OCI-LY1 (cell line): ENCODE measurements around the gene SERPINB5.
"Not testable (repeated sequence)": the region's sequence is repeated elsewhere in the genome, so short reads cannot be mapped to it uniquely, and the experiment has no call there.

Experiments used
- H2AFZ ChIP-seq: fragments of 200-600 bp; sonication (generic), shearing (Covaris generic); 2 replicates; pipeline ENCODE4 v1.6.0; 2014; ENCODE audit warnings: antibody characterized with exemption, mild to moderate bottlenecking, low read length
- H3F3A ChIP-seq: fragments of 200-600 bp; sonication (generic), shearing (Covaris generic); 2 replicates; pipeline ENCODE4 v1.6.0; 2014; ENCODE audit warnings: mild to moderate bottlenecking, antibody characterized with exemption, low read length, moderate library complexity; ENCODE audit not compliant: insufficient read depth
- H3K27ac ChIP-seq: fragments of 200-600 bp; sonication (generic); 2 replicates; pipeline ENCODE4 v1.5.1; 2014; ENCODE audit warnings: low read length, mixed run types, mild to moderate bottlenecking, low read depth; ENCODE audit not compliant: poor library complexity, severe bottlenecking
- H3K27me3 ChIP-seq: fragments of 200-600 bp; sonication (generic); 2 replicates; pipeline ENCODE4 v1.6.0; 2014; ENCODE audit warnings: antibody characterized with exemption, mild to moderate bottlenecking, low read length, moderate library complexity; ENCODE audit not compliant: insufficient read depth
- H3K36me3 ChIP-seq: fragments of 200-600 bp; sonication (generic); 2 replicates; pipeline ENCODE4 v1.6.1; 2014; ENCODE audit warnings: mild to moderate bottlenecking, antibody characterized with exemption, low read length, moderate library complexity, mixed read lengths; ENCODE audit not compliant: insufficient read depth
- H3K4me1 ChIP-seq: fragments of 200-600 bp; sonication (generic); 2 replicates; pipeline ENCODE4 v1.5.1; 2014; ENCODE audit warnings: mild to moderate bottlenecking, low read length, moderate library complexity; ENCODE audit not compliant: insufficient read depth, severe bottlenecking
- H3K4me2 ChIP-seq: fragments of 200-600 bp; sonication (generic), shearing (Covaris generic); 2 replicates; pipeline ENCODE4 v1.6.1; 2014; ENCODE audit warnings: low read length
- H3K4me3 ChIP-seq: fragments of 200-600 bp; sonication (generic); 2 replicates; pipeline ENCODE4 v1.5.1; 2014; ENCODE audit warnings: low read length, low read depth, mild to moderate bottlenecking, mixed read lengths; ENCODE audit not compliant: poor library complexity, severe bottlenecking
- H3K79me2 ChIP-seq: fragments of 200-600 bp; shearing (Covaris generic); 2 replicates; pipeline ENCODE4 v1.6.1; 2016; ENCODE audit warnings: mixed run types, low read length, mixed read lengths; ENCODE audit not compliant: insufficient read depth
- H3K9ac ChIP-seq: fragments of 200-600 bp; sonication (generic), shearing (Covaris generic); 2 replicates; pipeline ENCODE4 v1.6.1; 2014; ENCODE audit warnings: mild to moderate bottlenecking, low read length, mixed read lengths
- H3K9me2 ChIP-seq: fragments of 200-600 bp; sonication (generic), shearing (Covaris generic); 2 replicates; pipeline ENCODE4 v1.6.1; 2014; ENCODE audit warnings: low read depth, mild to moderate bottlenecking, low read length, mixed read lengths
- H3K9me3 ChIP-seq: fragments of 200-600 bp; shearing (Covaris generic); 2 replicates; pipeline ENCODE4 v1.6.1; 2014; ENCODE audit warnings: low read length, mixed read lengths
- H4K20me1 ChIP-seq: fragments of 200-600 bp; sonication (generic), shearing (Covaris generic); 2 replicates; pipeline ENCODE4 v1.6.0; 2016; ENCODE audit warnings: mild to moderate bottlenecking, low read length; ENCODE audit not compliant: insufficient read depth
- EZH2 ChIP-seq: fragments of 200-600 bp; sonication (generic), shearing (Covaris generic); IDR thresholded peaks from 2 replicates; pipeline ENCODE4 v1.8.0; 2017; ENCODE audit warnings: borderline replicate concordance, mixed run types, mild to moderate bottlenecking, antibody characterized with exemption, low read length, moderate library complexity, mixed read lengths
- TF ChIP-seq, protein P1 (sequence below): fragments of 200-600 bp; sonication (generic), shearing (Covaris generic); IDR thresholded peaks from 2 replicates; pipeline ENCODE4 v1.5.1; 2017; ENCODE audit warnings: mild to moderate bottlenecking, antibody characterized with exemption, low read length, moderate library complexity, mixed read lengths

The SERPINB5 gene

DNA sequence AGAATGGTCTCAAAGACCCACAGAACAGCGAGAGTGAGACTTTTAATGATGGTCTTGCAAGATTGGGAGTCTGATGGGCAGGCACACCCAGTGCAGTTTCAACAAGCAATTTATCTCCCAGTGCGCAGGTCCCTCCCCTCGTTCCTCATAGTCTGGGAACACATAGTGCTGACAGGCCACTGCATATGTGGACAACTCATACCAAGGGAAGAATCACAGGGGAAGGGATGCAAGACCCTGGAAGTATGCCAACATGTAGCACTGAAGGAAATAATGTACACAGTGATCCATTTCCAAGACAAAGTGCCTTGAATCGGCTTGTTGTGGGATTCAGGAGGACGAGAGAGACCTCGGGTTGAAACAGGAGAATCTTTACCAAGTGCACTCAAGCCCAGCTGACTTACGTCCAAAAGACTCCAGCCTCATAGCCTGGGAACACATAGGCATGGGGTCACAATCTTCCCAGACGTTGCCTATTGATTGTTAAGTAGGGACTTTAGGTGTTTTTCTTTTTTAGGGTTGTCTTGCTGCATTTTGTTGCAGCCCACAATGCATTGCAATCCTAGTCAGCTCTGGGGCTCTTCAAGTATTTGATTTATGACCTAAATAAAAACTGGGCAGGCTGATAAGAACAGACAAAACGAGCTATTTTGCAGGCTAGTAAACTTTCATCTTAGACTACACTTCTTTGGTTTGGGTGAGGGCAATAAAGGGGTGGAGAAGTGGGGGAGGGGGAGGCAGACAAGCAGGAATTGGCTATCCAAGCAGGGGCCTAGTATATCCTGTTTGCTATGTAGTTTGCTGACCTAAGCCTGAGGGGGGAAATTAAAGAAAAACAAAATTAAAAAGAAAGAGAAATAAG is 24.7 kb upstream of the SERPINB5 start:
- no peak overlapping the region for H3K27ac ChIP-seq

DNA sequence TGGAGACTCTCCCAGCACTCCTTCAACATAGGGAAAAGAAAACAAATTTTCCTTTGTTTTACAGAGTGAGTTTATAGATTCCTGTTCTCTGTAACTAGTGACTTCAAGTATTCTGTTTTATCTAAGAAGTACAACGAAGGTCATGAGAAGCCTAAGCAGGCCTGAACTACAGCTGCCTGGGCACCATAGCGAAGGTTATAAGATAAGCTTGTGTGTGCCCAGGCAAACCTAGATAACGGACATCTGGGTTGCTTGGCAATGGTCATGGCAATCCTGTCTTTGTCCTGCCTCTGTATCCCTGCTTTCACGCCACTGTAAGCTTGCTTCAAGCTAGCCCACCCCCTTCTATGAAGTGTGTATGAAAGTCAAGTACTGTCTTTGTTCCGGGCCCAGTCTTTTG is 24.0 kb upstream of the SERPINB5 start:
- H3K9ac ChIP-seq, H3K4me2 ChIP-seq, H3F3A ChIP-seq, H3K4me3 ChIP-seq, H3K27ac ChIP-seq, H3K9me3 ChIP-seq, H3K9me2 ChIP-seq, H4K20me1 ChIP-seq, H3K79me2 ChIP-seq, H2AFZ ChIP-seq, H3K4me1 ChIP-seq, H3K27me3 ChIP-seq, H3K36me3 ChIP-seq: not testable (repeated sequence)

More for the DNA sequence above, 24.7 kb upstream of the SERPINB5 start:
- Histone ChIP-seq H3K9ac (no peak overlapping the region), H3F3A (no peaks in the 10 kb centered on the region), H3K36me3 (no peaks in the 10 kb centered on the region), H3K9me2 (no peaks in the 10 kb centered on the region), H3K4me3 (no peak overlapping the region), H3K9me3 (no peaks in the 10 kb centered on the region), H2AFZ (no peak overlapping the region), H3K4me2 (no peak overlapping the region), H3K79me2 (no peaks in the 10 kb centered on the region), H4K20me1 (no peaks in the 10 kb centered on the region), H3K4me1 (no peaks in the 10 kb centered on the region), H3K27me3 (no peaks in the 10 kb centered on the region)
- TF ChIP-seq EZH2, result no peak
- TF ChIP-seq, protein P1, sequence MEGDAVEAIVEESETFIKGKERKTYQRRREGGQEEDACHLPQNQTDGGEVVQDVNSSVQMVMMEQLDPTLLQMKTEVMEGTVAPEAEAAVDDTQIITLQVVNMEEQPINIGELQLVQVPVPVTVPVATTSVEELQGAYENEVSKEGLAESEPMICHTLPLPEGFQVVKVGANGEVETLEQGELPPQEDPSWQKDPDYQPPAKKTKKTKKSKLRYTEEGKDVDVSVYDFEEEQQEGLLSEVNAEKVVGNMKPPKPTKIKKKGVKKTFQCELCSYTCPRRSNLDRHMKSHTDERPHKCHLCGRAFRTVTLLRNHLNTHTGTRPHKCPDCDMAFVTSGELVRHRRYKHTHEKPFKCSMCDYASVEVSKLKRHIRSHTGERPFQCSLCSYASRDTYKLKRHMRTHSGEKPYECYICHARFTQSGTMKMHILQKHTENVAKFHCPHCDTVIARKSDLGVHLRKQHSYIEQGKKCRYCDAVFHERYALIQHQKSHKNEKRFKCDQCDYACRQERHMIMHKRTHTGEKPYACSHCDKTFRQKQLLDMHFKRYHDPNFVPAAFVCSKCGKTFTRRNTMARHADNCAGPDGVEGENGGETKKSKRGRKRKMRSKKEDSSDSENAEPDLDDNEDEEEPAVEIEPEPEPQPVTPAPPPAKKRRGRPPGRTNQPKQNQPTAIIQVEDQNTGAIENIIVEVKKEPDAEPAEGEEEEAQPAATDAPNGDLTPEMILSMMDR, result no peak

DNA sequence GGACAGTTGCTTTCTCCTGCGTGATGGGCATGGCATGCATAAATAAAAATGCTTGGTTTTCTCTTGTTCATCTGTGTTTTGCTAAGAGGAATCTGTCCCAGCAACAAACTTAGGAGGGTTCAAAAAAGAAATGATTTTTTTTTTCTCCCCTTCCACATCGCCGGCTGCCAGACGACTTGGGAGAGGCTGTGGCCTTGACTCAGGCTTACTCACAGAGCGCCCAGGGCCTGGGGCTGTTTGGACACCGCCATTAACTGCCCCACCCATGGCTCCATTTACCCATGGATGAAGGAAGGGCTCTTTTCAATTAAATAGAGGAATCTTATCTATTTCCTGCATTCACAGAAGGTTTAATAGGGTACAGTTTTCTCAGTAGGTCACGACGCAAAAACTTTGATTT is 22.3 kb upstream of the SERPINB5 start:
- Histone ChIP-seq H3K36me3 (no peaks in the 10 kb centered on the region), H2AFZ (no peak overlapping the region), H3K9me2 (no peaks in the 10 kb centered on the region), H3F3A (no peaks in the 10 kb centered on the region), H3K4me2 (no peak overlapping the region), H3K9ac (no peak overlapping the region), H3K4me1 (no peaks in the 10 kb centered on the region), H3K9me3 (no peaks in the 10 kb centered on the region), H4K20me1 (no peaks in the 10 kb centered on the region), H3K4me3 (no peak overlapping the region), H3K79me2 (no peaks in the 10 kb centered on the region), H3K27ac (no peak overlapping the region), H3K27me3 (peaks cover 6% of the 10 kb centered on the region; the same call in 1 of the 2 replicates)
- TF ChIP-seq EZH2, result no peak
- TF ChIP-seq, protein P1, result no peak

DNA sequence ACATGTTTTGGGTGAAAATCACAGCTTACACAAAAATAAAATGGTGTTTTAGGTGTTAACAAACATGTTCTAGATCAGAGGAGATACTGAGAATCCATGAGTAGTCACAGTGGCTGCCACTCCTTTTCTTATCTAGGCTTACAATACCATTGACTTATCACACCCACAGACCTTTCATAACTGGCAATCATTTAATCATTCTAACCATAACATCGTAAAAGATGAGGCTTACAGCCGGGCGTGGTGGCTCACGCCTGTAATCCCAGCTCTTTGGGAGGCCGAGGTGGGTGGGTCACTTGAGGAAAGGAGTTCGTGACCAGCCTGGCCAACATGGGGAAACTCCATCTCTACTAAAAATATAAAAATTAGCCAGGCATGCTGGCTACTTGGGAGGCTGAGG is 18.8 kb upstream of the SERPINB5 start:
- Histone ChIP-seq H3F3A (no peaks in the 10 kb centered on the region), H3K4me3 (no peak overlapping the region), H3K79me2 (no peaks in the 10 kb centered on the region), H3K9me3 (no peaks in the 10 kb centered on the region), H3K27me3 (peaks cover 6% of the 10 kb centered on the region; the same call in 1 of the 2 replicates), H3K9me2 (no peaks in the 10 kb centered on the region), H4K20me1 (no peaks in the 10 kb centered on the region), H2AFZ (no peak overlapping the region), H3K36me3 (no peaks in the 10 kb centered on the region), H3K4me1 (no peaks in the 10 kb centered on the region), H3K4me2 (no peak overlapping the region), H3K9ac (no peak overlapping the region), H3K27ac (no peak overlapping the region)
- TF ChIP-seq EZH2, result no peak
- TF ChIP-seq, protein P1, result no peak
